HG03442 (cell line): ENCODE data around the gene TP53BP2.
A peak's percentile ranks its signal among the peaks of the same experiment; 100 is the strongest.
"Not testable (repeated sequence)": the region's sequence is repeated elsewhere in the genome, so short reads cannot be mapped to it uniquely, and the experiment has no call there.

ENCODE experiments used
- ATAC-seq: cut with Tn5 transposase; IDR thresholded peaks from one replicate; pipeline ENCODE4 v1.9.1; 2021; ENCODE audit warnings: mild to moderate bottlenecking, moderate library complexity; ENCODE audit not compliant: unreplicated experiment

Gene TP53BP2

GRCh38 chr1:223853275-223853674 is 7.5 kb upstream of the TP53BP2 start:
- ATAC-seq, result no peak

DNA sequence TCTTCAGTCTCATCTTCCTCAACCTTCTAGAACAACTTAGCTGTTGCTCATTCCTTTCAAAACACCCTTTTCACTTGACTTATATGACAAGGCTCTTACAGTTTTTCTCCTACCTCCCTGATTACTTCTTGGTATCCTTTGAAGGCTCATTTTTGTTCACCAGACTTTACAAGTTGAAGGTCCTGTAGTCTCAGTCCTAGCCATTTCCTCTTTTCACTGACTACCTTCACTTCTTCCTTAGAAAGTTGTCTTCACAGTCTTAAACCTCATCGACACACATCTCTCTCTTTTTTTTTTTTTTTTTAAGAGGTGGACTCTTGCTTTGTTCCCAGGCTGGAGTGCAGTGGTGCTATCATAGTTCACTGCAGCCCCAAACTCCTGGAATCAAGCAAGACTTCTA is 6.6 kb upstream of the TP53BP2 start:
- no peak for ATAC-seq

DNA sequence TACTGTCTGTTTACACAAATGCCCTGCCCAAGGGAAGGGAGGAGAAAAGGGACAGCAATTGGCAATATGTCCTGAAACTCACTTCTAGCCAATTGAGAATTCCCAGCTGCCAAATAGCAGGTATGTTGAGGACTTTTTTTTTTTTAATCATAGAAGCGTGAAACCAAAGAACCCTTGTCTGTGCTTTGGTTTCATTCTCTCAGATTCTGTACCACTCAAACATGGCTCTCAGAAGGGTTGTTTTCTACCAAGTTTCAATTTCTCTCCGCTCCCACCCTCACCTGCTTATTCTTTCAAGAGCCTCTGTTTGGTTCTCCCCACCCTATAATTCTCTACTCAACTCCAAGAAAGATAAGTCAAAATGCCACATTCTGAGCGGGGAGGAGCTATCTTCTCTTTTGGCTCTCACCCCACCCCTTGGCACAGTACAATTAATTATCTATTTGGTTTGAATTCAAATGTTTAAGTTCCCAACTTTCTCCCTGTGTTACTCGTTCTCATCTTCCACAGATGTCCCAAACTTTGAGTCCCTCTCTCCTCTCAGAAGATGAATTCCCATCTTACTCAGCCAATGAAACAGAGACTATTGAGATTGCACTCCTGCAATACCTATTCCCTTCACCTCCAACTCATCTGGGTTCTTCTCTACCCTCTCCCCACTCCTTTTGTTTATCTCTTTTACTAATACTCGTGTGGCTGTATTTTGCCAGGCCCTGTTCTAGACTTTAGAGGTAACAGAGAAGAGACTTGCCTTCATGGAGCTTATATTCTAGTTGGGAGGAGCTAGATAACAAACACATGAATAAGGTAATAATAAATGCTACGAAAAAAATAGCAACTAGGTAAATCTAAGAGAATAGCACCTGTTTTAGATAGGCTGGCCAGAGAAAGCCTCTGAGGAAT is 3.9 kb upstream of the TP53BP2 start:
- ATAC-seq, result no peak

GRCh38 chr1:223848536-223848935 is 2.8 kb upstream of the TP53BP2 start:
- no peak for ATAC-seq

DNA sequence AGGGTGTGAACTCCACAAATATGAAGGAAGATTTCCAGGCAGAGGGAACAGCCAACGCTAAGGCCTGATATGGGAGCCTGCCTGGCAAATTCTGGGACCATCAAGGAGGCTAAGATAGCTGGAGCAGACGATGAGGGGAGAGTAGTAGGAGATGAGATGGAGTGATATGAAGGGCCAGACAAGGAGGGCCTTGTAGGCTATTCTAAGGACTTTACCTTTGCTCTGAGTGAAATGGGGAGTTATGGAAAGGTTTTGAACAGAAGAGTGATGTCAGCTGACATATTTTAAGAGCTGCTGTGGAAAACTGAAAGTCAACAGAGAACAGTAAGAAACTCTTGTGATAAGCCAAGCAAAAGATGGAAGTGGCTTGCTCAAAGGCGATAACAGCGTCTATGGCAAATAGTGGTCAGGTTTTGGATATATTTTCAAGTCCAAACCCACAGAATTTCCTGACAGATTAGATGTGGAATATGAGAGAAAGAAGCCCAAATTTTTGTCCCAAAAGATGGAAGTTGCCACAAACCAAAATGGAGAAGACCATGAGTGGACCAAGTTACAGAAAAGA is 2.1 kb upstream of the TP53BP2 start:
- ATAC-seq, result no peak

DNA sequence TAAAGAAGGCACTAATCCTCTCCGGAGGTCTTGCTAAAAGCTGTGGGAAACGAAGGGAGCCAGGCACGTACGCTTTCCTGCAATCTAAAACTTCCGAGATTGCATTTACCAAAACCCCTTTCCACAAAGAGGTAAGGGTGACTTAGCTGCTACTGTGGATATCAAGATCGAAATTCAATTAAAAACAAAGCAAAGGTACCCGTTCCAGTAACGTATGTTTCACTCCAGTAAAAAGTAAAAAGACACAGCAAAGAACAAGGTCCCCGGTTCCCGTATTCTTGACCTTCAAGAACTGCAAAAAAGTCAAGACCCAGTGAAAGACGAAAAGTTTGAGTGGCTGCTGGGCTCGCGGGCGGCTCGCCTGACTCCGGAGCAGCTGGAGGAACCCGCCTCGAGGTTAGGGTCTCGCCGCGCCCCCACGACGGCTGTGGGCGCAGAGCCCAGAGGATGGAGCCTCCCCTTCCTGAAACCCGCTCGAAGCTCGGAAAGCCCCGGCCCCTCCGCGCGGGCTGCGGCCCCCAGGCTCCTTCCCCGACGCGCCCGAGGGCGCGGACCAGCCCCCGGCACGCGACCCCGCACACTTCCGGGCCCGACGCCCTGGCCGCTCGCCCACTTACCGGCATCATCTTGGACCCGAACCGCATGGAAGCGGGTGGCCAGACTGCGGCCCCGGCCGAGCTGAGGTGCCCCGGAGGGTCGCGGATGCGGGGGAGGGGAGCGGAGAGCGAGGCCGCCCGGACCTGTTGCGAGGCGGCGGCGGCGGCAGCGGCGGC is 524 bp downstream of the TP53BP2 start:
- ATAC-seq, result peak; percentile 27

DNA sequence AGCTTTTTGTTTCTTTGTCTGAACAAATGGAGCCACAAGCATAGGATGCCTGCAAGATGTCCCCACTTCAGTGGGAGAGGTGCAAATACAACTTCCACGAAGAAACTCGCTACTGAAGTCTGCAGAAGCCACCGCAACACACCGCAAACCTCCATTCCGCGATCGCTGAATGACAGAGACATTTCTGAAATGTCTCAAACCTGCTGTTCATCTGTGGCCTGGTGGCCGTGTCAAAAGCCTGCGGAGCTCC is 1.0 kb downstream of the TP53BP2 start:
- no peak for ATAC-seq

- no peak for ATAC-seq
Observed at GRCh38 chr1:223843934-223844786, 1.6 kb downstream of the TP53BP2 start.

- no peak for ATAC-seq
Observed at GRCh38 chr1:223842784-223843183, 3.0 kb downstream of the TP53BP2 start.

DNA sequence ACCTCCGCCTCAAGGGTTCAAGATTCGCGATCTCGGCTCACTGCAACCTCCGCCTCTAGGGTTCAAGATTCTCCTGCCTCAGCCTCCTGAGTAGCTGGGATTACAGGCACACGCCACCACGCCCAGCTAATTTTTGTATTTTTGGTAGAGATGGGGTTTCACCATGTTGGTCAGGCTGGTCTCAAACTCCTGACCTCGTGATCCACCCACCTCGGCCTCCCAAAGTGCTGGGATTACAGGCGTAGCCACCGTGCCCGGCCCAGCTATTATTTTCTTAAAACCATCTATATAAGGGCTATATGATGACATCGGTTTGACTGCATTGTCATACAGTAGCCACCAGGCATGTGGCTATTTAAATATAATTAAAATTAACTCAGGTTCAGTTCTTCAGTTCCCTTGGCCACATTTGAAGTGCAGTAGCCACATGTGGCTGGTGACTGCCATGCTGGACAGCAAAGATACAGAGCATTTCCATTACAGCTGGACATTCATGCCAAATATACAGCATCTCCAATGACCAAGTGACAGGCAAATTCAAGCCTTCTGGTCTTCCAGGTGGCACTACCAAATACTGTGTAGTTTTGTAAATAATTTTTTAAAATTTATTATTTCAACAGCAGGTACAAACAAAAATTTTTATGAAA is 3.6 kb downstream of the TP53BP2 start:
- ATAC-seq, result not testable (repeated sequence)

DNA sequence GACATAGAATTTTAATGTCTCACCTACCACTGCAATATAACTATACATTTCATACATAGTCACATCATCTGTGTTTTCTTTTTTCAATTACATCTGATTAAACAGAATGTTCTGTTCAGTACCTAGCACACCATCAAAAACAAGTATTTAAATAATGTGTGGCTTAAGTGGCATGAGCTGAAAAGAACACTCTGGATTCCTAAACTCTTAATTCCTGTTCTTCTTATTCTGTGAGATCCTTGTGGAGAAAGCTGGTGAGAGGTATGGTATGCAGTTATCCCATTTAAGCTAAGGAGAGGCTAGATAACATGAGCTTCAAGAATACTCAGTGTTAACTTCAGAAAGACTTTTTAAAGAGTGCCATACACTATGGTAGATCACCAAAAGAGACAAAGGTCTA is 5.5 kb downstream of the TP53BP2 start:
- ATAC-seq, result no peak

DNA sequence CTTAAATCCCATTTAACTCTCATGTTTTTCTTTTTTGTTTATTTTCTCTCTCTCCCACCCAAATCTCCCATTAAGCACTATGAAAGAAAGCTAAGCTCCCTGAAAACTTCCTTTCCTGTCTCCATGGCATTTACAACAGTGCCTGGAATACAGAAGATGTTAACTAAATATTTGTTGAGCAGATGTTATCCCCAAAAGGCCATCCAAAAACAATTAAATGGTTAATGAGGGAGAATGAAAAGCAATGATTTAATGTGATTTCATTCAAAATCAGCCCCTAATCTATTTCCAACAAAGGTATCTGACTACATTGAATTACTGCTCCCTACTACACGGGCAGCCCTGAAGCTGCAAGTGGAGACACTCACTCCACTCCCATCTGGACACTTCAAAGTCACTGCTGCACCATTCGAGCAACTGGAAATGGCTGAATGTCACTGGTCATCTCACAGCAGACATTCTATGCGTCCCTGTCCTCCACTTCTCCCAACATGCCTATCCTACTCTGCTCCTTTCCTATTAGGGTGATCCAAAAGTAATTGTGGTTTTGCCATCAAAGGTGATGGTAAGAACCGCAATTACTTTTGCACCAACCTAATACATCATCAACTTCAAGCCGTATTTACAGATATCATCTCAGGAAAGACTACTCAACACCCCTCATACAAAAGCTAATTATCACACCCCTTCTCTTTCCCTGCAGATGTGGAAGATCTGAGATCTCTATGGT is 7.5 kb downstream of the TP53BP2 start:
- no peak for ATAC-seq

- ATAC-seq, result no peak
Observed at GRCh38 chr1:223837687-223838086, 8.1 kb downstream of the TP53BP2 start.

DNA sequence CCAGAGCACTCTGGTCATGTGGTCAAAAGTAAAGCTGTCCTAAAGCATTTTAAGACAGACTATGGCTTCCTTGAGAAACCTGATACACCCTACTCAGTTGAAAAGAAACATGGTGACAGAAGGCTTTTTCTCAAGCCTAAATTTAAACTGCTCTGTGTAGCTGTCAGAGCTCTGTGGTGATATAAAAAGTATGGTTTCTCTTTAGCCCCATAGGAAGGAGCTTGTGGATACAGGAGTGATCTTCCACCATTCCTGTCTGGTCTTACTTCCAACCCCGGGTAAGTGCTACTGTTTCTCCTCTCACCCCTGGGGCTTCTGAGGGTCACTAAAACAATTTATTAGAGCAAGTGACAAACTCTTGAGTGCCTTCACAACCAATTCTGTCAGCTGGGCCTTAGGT is 8.5 kb downstream of the TP53BP2 start:
- no peak for ATAC-seq

- no peak for ATAC-seq
Observed at GRCh38 chr1:223836586-223836985, 9.2 kb downstream of the TP53BP2 start.

- no peak for ATAC-seq
Observed at GRCh38 chr1:223835754-223836153, 10.0 kb downstream of the TP53BP2 start.

DNA sequence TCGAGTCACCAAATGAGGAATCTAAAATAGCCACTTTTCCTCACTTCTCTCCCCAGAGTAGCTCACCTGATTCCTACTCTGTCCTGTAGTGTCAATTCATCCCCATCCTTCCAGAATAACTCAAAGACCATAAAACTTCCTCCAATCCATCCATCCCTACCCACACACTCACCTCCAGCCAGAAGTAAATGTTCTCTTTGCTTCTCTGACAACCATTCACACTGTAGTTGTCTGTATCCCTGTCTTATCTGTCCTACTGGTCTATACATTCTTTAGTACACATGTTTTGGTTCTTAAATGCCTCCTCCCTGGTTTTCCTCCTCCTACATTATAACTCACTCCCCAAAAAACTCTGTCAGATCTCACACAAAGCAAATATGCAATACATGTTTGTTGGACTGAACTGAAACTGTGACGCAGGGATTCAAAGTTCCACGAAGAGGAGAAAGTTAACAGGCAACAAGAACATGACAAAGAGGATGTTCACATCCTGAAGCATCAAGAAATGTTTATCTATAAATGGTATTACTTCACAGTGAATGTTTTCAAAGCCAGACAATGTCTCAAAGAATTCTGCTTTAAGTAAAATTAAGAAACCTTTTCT is 11.0 kb downstream of the TP53BP2 start:
- no peak for ATAC-seq

- ATAC-seq, result no peak
Observed at GRCh38 chr1:223833948-223834347, 11.8 kb downstream of the TP53BP2 start.

DNA sequence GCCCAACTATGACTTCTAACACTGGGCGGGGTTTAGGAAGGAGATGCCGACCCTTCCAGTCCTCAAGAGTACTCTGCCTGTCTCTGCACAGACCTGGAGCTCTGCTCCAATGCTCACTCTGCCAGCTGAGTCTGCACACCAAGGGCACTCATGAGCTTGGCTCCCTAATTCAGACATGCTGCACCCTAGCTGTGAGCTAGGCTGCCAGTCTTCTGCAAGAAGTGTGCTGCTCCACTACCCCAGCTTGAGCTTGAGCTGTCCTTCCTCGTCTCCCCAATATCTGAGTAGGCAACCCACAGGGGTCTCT is 13.2 kb downstream of the TP53BP2 start:
- no peak for ATAC-seq
